SK-N-SH treated with all-trans-retinoic acid at 6 μM for 48 hours (cell line): ENCODE measurements around the gene MRM3.
"Not testable (repeated sequence)": the region's sequence is repeated elsewhere in the genome, so short reads cannot be mapped to it uniquely, and the experiment has no call there.

Experiments
- ATAC-seq: fragments of 200-7000 bp; cut with Tn5 transposase; 3 replicates; pipeline ENCODE4 v1.9.1; 2020; ENCODE audit warnings: mild to moderate bottlenecking, moderate library complexity
- ARNTL ChIP-seq: fragments of 450-650 bp; formaldehyde crosslinking; IDR thresholded peaks from 2 replicates; pipeline ENCODE4 v1.5.0; 2020; ENCODE audit warnings: low read depth, mild to moderate bottlenecking, moderate library complexity, borderline replicate concordance
- BACH2 ChIP-seq: fragments of 250-450 bp; sonication (Bioruptor Pico); IDR thresholded peaks from 2 replicates; pipeline ENCODE4 v1.9.0; 2021; ENCODE audit warnings: mild to moderate bottlenecking, borderline replicate concordance
- CREB5 ChIP-seq: fragments of 250-450 bp; sonication (Bioruptor Pico); IDR thresholded peaks from 2 replicates; pipeline ENCODE4 v1.5.1; 2020; ENCODE audit warnings: low read depth, mild to moderate bottlenecking, moderate library complexity
- GLIS3 ChIP-seq: fragments of 250-450 bp; sonication (Bioruptor Pico); IDR thresholded peaks from 2 replicates; pipeline ENCODE4 v1.5.0; 2020; ENCODE audit warnings: mild to moderate bottlenecking, moderate library complexity
- ISL1 ChIP-seq: fragments of 250-450 bp; sonication (Bioruptor Pico); IDR thresholded peaks from 2 replicates; pipeline ENCODE4 v2.1.2; 2022; ENCODE audit warnings: mild to moderate bottlenecking, moderate library complexity
- PATZ1 ChIP-seq: fragments of 250-450 bp; sonication (Bioruptor Pico); IDR thresholded peaks from 2 replicates; pipeline ENCODE4 v1.8.0; 2020; ENCODE audit warnings: mild to moderate bottlenecking, moderate library complexity, borderline replicate concordance
- SNAI2 ChIP-seq: fragments of 250-450 bp; sonication (Bioruptor Pico); IDR thresholded peaks from 2 replicates; pipeline ENCODE4 v1.5.0; 2020; ENCODE audit warnings: mild to moderate bottlenecking, moderate library complexity
- TCF4 ChIP-seq: fragments of 250-450 bp; sonication (Bioruptor Pico); IDR thresholded peaks from 2 replicates; pipeline ENCODE4 v1.8.0; 2021; ENCODE audit warnings: mild to moderate bottlenecking, moderate library complexity, borderline replicate concordance
- ZC3H10 ChIP-seq: fragments of 250-450 bp; sonication (Bioruptor Pico); IDR thresholded peaks from 2 replicates; pipeline ENCODE4 v1.5.1; 2021; ENCODE audit warnings: mild to moderate bottlenecking, moderate library complexity
- ZFP3 ChIP-seq: fragments of 250-450 bp; sonication (Bioruptor Pico); IDR thresholded peaks from 2 replicates; pipeline ENCODE4 v1.5.0; 2020; ENCODE audit warnings: mild to moderate bottlenecking, moderate library complexity
- ZNF70 ChIP-seq: fragments of 450-650 bp; formaldehyde crosslinking; IDR thresholded peaks from 2 replicates; pipeline ENCODE4 v1.5.0; 2020; ENCODE audit warnings: mild to moderate bottlenecking, moderate library complexity
- TF ChIP-seq, protein P1 (sequence below): fragments of 250-450 bp; sonication (Bioruptor Pico); IDR thresholded peaks from 2 replicates; pipeline ENCODE4 v1.5.0; 2020; ENCODE audit warnings: mild to moderate bottlenecking, moderate library complexity
- TF ChIP-seq, protein P2 (sequence below): fragments of 250-450 bp; sonication (Bioruptor Pico); IDR thresholded peaks from 2 replicates; pipeline ENCODE4 v1.5.1; 2021; ENCODE audit warnings: mild to moderate bottlenecking, moderate library complexity
- TF ChIP-seq, protein P3 (sequence below): fragments of 250-450 bp; sonication (Bioruptor Pico); IDR thresholded peaks from 2 replicates; pipeline ENCODE4 v1.8.0; 2021; ENCODE audit warnings: low read depth, mild to moderate bottlenecking, moderate library complexity, borderline replicate concordance

MRM3 gene

DNA sequence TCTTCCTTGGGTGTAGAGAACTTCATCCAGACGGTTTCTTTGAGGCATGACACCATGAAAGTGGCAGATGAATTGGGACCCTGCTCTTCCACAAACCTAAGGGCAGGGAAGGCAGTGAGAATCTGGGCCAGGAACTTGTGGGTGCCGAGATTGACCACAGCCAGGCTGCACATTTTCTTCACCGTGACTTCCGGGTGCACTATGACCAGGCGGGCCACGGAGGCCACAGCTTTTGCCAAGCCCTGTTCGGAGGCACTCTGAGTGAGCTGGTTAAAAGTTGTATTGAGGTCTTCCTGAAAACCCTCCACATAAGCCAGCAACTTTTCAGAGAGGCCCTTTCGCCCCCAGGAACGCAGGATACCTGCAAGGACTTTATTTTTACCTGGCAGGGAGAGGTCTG, 36.0 kb upstream of the MRM3 start (continued):
- TF ChIP-seq, protein P1, sequence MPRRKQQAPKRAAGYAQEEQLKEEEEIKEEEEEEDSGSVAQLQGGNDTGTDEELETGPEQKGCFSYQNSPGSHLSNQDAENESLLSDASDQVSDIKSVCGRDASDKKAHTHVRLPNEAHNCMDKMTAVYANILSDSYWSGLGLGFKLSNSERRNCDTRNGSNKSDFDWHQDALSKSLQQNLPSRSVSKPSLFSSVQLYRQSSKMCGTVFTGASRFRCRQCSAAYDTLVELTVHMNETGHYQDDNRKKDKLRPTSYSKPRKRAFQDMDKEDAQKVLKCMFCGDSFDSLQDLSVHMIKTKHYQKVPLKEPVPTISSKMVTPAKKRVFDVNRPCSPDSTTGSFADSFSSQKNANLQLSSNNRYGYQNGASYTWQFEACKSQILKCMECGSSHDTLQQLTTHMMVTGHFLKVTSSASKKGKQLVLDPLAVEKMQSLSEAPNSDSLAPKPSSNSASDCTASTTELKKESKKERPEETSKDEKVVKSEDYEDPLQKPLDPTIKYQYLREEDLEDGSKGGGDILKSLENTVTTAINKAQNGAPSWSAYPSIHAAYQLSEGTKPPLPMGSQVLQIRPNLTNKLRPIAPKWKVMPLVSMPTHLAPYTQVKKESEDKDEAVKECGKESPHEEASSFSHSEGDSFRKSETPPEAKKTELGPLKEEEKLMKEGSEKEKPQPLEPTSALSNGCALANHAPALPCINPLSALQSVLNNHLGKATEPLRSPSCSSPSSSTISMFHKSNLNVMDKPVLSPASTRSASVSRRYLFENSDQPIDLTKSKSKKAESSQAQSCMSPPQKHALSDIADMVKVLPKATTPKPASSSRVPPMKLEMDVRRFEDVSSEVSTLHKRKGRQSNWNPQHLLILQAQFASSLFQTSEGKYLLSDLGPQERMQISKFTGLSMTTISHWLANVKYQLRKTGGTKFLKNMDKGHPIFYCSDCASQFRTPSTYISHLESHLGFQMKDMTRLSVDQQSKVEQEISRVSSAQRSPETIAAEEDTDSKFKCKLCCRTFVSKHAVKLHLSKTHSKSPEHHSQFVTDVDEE (CRISPR knock-in tag): no peak
- TF ChIP-seq ZFP3 (no peak), PATZ1 (CRISPR knock-in tag) (no peak)

- no peak for ATAC-seq
- TF ChIP-seq, protein P2, sequence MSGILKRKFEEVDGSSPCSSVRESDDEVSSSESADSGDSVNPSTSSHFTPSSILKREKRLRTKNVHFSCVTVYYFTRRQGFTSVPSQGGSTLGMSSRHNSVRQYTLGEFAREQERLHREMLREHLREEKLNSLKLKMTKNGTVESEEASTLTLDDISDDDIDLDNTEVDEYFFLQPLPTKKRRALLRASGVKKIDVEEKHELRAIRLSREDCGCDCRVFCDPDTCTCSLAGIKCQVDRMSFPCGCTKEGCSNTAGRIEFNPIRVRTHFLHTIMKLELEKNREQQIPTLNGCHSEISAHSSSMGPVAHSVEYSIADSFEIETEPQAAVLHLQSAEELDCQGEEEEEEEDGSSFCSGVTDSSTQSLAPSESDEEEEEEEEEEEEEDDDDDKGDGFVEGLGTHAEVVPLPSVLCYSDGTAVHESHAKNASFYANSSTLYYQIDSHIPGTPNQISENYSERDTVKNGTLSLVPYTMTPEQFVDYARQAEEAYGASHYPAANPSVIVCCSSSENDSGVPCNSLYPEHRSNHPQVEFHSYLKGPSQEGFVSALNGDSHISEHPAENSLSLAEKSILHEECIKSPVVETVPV: no peak
- no peak for TF ChIP-seq TCF4 (CRISPR knock-in tag)
- no peak for TF ChIP-seq SNAI2 (CRISPR knock-in tag)
- TF ChIP-seq ZNF70 (CRISPR knock-in tag): no peak
- TF ChIP-seq GLIS3 (CRISPR knock-in tag): no peak
- TF ChIP-seq ARNTL (CRISPR knock-in tag): no peak
- TF ChIP-seq, protein P3, sequence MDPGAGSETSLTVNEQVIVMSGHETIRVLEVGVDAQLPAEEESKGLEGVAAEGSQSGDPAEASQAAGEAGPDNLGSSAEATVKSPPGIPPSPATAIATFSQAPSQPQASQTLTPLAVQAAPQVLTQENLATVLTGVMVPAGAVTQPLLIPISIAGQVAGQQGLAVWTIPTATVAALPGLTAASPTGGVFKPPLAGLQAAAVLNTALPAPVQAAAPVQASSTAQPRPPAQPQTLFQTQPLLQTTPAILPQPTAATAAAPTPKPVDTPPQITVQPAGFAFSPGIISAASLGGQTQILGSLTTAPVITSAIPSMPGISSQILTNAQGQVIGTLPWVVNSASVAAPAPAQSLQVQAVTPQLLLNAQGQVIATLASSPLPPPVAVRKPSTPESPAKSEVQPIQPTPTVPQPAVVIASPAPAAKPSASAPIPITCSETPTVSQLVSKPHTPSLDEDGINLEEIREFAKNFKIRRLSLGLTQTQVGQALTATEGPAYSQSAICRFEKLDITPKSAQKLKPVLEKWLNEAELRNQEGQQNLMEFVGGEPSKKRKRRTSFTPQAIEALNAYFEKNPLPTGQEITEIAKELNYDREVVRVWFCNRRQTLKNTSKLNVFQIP (CRISPR knock-in tag): no peak
- TF ChIP-seq BACH2: no peak
These were observed 35.1 kb upstream of the MRM3 start for GRCh38 chr17:746783-747629.

DNA sequence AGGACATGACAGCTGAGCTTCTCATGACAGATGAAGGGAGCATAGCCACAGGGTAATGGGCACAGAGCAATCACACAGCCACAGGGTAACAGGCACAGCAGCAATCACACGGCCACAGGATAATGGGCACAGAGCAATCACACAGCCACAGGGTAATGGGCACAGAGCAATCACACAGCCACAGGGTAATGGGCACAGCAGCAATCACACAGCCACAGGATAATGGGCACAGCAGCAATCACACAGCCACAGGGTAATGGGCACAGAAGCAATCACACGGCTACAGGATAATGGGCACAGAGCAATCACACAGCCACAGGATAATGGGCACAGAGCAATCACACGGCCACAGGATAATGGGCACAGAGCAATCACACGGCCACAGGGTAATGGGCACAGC, 33.5 kb upstream of the MRM3 start:
- ATAC-seq: not testable (repeated sequence)

- ATAC-seq: not testable (repeated sequence)
These were observed 32.8 kb upstream of the MRM3 start for GRCh38 chr17:749359-749758.

- no peak for ATAC-seq
These were observed 31.6 kb upstream of the MRM3 start for GRCh38 chr17:750431-751037.

More at GRCh38 chr17:750431-751037, 31.6 kb upstream of the MRM3 start:
- no peak for TF ChIP-seq TCF4 (CRISPR knock-in tag)
- TF ChIP-seq ISL1: no peak
- TF ChIP-seq ZC3H10 (CRISPR knock-in tag): no peak
- TF ChIP-seq CREB5: no peak
